ENCODE data around the gene CDRT4.
"Not testable (repeated sequence)": the region's sequence is repeated elsewhere in the genome, so short reads cannot be mapped to it uniquely, and the experiment has no call there.

Gene CDRT4

GRCh38 chr17:15456972-15457722 lies 10.3 kb downstream of the CDRT4 start:
- DNase-seq (ENCODE audit: low read depth in 2 of 2), result no peak

- DNase-seq (ENCODE audit: low read depth in 2 of 2), result no peak
Measured at GRCh38 chr17:15456496-15456895, 10.9 kb downstream of the CDRT4 start.

- DNase-seq (ENCODE audit: low read depth in 2 of 2), result no peak
Measured at GRCh38 chr17:15454346-15454745, 13.1 kb downstream of the CDRT4 start.

- no peak for DNase-seq (ENCODE audit: low read depth in 2 of 2)
Measured at GRCh38 chr17:15453782-15454181, 13.6 kb downstream of the CDRT4 start.

- DNase-seq (ENCODE audit: low read depth in 2 of 2), result no peak
Measured at GRCh38 chr17:15453246-15453645, 14.2 kb downstream of the CDRT4 start.

- DNase-seq (ENCODE audit: low read depth in 2 of 2), result no peak
Measured at GRCh38 chr17:15452746-15453145, 14.7 kb downstream of the CDRT4 start.

- no peak for DNase-seq (ENCODE audit: low read depth in 2 of 2)
Measured at GRCh38 chr17:15451680-15452079, 15.7 kb downstream of the CDRT4 start.

GRCh38 chr17:15448580-15448956 lies 18.9 kb downstream of the CDRT4 start:
- no peak for DNase-seq (ENCODE audit: low read depth in 2 of 2)

- no peak for DNase-seq (ENCODE audit: low read depth in 2 of 2)
Measured at GRCh38 chr17:15447928-15448579, 19.4 kb downstream of the CDRT4 start.

- no peak for DNase-seq (ENCODE audit: low read depth in 2 of 2)
Measured at GRCh38 chr17:15446036-15446435, 21.4 kb downstream of the CDRT4 start.

GRCh38 chr17:15444805-15445204 lies 22.6 kb downstream of the CDRT4 start:
- no peak for DNase-seq (ENCODE audit: low read depth in 2 of 2)

GRCh38 chr17:15442311-15443180 lies 24.9 kb downstream of the CDRT4 start:
- no peak for DNase-seq (ENCODE audit: low read depth in 2 of 2)

- no peak for DNase-seq (ENCODE audit: low read depth in 2 of 2)
Measured at GRCh38 chr17:15441315-15441714, 26.1 kb downstream of the CDRT4 start.

- DNase-seq (ENCODE audit: low read depth in 2 of 2), result no peak
Measured at GRCh38 chr17:15440347-15440746, 27.1 kb downstream of the CDRT4 start.

GRCh38 chr17:15439205-15439985 lies 28.0 kb downstream of the CDRT4 start:
- not testable (repeated sequence) for DNase-seq (ENCODE audit: low read depth in 2 of 2)

GRCh38 chr17:15438491-15439105 lies 28.8 kb downstream of the CDRT4 start:
- DNase-seq (ENCODE audit: low read depth in 2 of 2), result no peak

- DNase-seq (ENCODE audit: low read depth in 2 of 2), result no peak
Measured at GRCh38 chr17:15437303-15437635, 30.2 kb downstream of the CDRT4 start.

- no peak for DNase-seq (ENCODE audit: low read depth in 2 of 2)
Measured at GRCh38 chr17:15436473-15437302, 30.7 kb downstream of the CDRT4 start.

- DNase-seq (ENCODE audit: low read depth in 2 of 2), result no peak
Measured at GRCh38 chr17:15434956-15435355, 32.5 kb downstream of the CDRT4 start.

- DNase-seq (ENCODE audit: low read depth in 2 of 2), result no peak
Measured at GRCh38 chr17:15432807-15433611, 34.4 kb downstream of the CDRT4 start.

All from stimulated activated CD8-positive, alpha-beta memory T cell treated with anti-CD3 and anti-CD28 coated beads, Interleukin-7, amount 100 ng/mL, for 4 hours (primary cell).